HEK293T (cell line): ENCODE measurements around the gene RBM15B.

Source experiments
- BHLHE40 ChIP-seq: fragments of 450-650 bp; IDR thresholded peaks from 2 replicates; pipeline ENCODE4 v1.6.1; 2016; ENCODE audit warnings: mild to moderate bottlenecking, moderate library complexity, borderline replicate concordance
- CTBP1 ChIP-seq: fragments of 450-650 bp; IDR thresholded peaks from 2 replicates; pipeline ENCODE4 v1.6.1; 2016; ENCODE audit warnings: borderline replicate concordance
- FOXM1 ChIP-seq: fragments of 450-650 bp; IDR thresholded peaks from 2 replicates; pipeline ENCODE4 v1.6.1; 2017; ENCODE audit warnings: mild to moderate bottlenecking, borderline replicate concordance
- LEF1 ChIP-seq: fragments of 450-650 bp; IDR thresholded peaks from 2 replicates; pipeline ENCODE4 v1.6.1; 2017; ENCODE audit warnings: mild to moderate bottlenecking, borderline replicate concordance
- SUZ12 ChIP-seq: fragments of 450-650 bp; IDR thresholded peaks from 2 replicates; pipeline ENCODE4 v1.6.1; 2016; ENCODE audit warnings: mild to moderate bottlenecking

- TF ChIP-seq FOXM1, result no peak
- TF ChIP-seq BHLHE40, result no peak
- TF ChIP-seq CTBP1, result no peak
- TF ChIP-seq LEF1, result no peak
- TF ChIP-seq SUZ12, result no peak
These were observed 29.3 kb upstream of the RBM15B start for GRCh38 chr3:51361746-51362145.
